AG04449 (cell line): Measurements from ENCODE around the gene BRF1.

Experiments
- CTCF ChIA-PET: fragments of 350-600 bp; formaldehyde crosslinking; extraction: SDS; loops from one replicate; lab custom pipeline; 2021; ENCODE audit warnings: antibody characterized with exemption; lab: Yijun Ruan, JAX
- POLR2A ChIA-PET: fragments of 400-600, 350-600 bp; formaldehyde crosslinking; extraction: SDS; loops from one replicate; lab custom pipeline; 2020; ENCODE audit warnings: antibody characterized with exemption, inconsistent platforms; lab: Yijun Ruan, JAX
- DNase-seq: peaks from one replicate; pipeline ENCODE4 v3.0.0-alpha.2; 2010; ENCODE audit warnings: low read depth, low spot score
- H3K4me3 ChIP-seq: 2 replicates; pipeline ENCODE4 v1.5.1; 2011; ENCODE audit warnings: low read depth, mild to moderate bottlenecking, control low read depth, low read length
- CTCF ChIP-seq: IDR thresholded peaks from one replicate; pipeline ENCODE4 v1.5.1; 2011; ENCODE audit warnings: mild to moderate bottlenecking, moderate library complexity, low read length, control low read depth, inconsistent platforms; ENCODE audit not compliant: insufficient read depth; ENCODE audit errors: missing control alignments

Gene BRF1

GRCh38 chr14:105198588-105198987 is 102.2 kb downstream of the BRF1 start:
- CTCF ChIA-PET: interaction anchor here (0.7 kb wide), 1 partner anchor 108 kb away, joined by 3 read pairs; no protein-coding TSS in a partner anchor
- peak; percentile 8 for TF ChIP-seq CTCF
- DNase-seq: no peak
- no peak overlapping the region for H3K4me3 ChIP-seq
- POLR2A ChIA-PET: no interaction called here

- no peak for TF ChIP-seq CTCF
Observed at GRCh38 chr14:105197211-105197641, 103.6 kb downstream of the BRF1 start.

GRCh38 chr14:105196265-105196960 is 104.4 kb downstream of the BRF1 start:
- TF ChIP-seq CTCF: no peak
- no peak overlapping the region for H3K4me3 ChIP-seq
- no peak for DNase-seq
- ChIA-PET CTCF (interaction anchor here (3.3 kb wide), 1 partner anchor 8 kb away, joined by 17 read pairs; no protein-coding TSS in a partner anchor), POLR2A (no interaction called here)

More at GRCh38 chr14:105197211-105197641, 103.6 kb downstream of the BRF1 start:
- H3K4me3 ChIP-seq: no peak overlapping the region
- DNase-seq: no peak
- CTCF ChIA-PET: no interaction called here
- POLR2A ChIA-PET: no interaction called here

- ChIA-PET CTCF (interaction anchor here (1.1 to 3.3 kb wide), 4 partner anchors 8 to 156 kb away, joined by 3 to 17 read pairs (median 8); partner anchors contain the start of gene NUDT14), POLR2A (no interaction called here)
- no peak overlapping the region for H3K4me3 ChIP-seq
- no peak for DNase-seq
- TF ChIP-seq CTCF: no peak
Observed at GRCh38 chr14:105195522-105196264, 105.1 kb downstream of the BRF1 start.

GRCh38 chr14:105195051-105195450 is 105.8 kb downstream of the BRF1 start:
- ChIA-PET POLR2A (no interaction called here), CTCF (interaction anchor here (1.1 to 3.3 kb wide), 6 partner anchors 9 to 157 kb away, joined by 3 to 17 read pairs (median 5); partner anchors contain the start of gene NUDT14)
- no peak for DNase-seq
- no peak overlapping the region for H3K4me3 ChIP-seq
- no peak for TF ChIP-seq CTCF
